ENCODE measurements around the gene KIAA0586.

GRCh38 chr14:58598028-58598803, 170.7 kb downstream of the KIAA0586 start:
- no peak for TF ChIP-seq CTCF (IDR thresholded peaks at IDR 0.05; ENCODE audit: insufficient read depth, low read depth, low read length)
- TF ChIP-seq EZH2 (IDR thresholded peaks at IDR 0.05; ENCODE audit: insufficient read depth, low read length) = no peak
